Inferior parietal cortex (tissue), 1 donor: Measurements from ENCODE around the gene PCMTD2.

Source experiments
- DNase-seq: peaks from one replicate; pipeline ENCODE4 v3.0.0-alpha.2; 2016; ENCODE audit errors: extremely low spot score

PCMTD2 gene

GRCh38 chr20:64238851-64239387 lies 16.6 kb upstream of the PCMTD2 start:
- no peak for DNase-seq

GRCh38 chr20:64239449-64240242 lies 15.9 kb upstream of the PCMTD2 start:
- DNase-seq, result no peak

GRCh38 chr20:64240243-64241015 lies 15.1 kb upstream of the PCMTD2 start:
- no peak for DNase-seq

- DNase-seq, result no peak
Observed at GRCh38 chr20:64241061-64241460, 14.5 kb upstream of the PCMTD2 start.

GRCh38 chr20:64242003-64242796 lies 13.3 kb upstream of the PCMTD2 start:
- no peak for DNase-seq

GRCh38 chr20:64242797-64243475 lies 12.6 kb upstream of the PCMTD2 start:
- no peak for DNase-seq

- no peak for DNase-seq
Observed at GRCh38 chr20:64244281-64244805, 11.2 kb upstream of the PCMTD2 start.

- no peak for DNase-seq
Observed at GRCh38 chr20:64244870-64245603, 10.5 kb upstream of the PCMTD2 start.

- DNase-seq, result no peak
Observed at GRCh38 chr20:64245746-64246595, 9.6 kb upstream of the PCMTD2 start.

GRCh38 chr20:64246616-64247306 lies 8.8 kb upstream of the PCMTD2 start:
- no peak for DNase-seq

GRCh38 chr20:64247307-64247618 lies 8.3 kb upstream of the PCMTD2 start:
- no peak for DNase-seq

GRCh38 chr20:64247970-64248841 lies 7.3 kb upstream of the PCMTD2 start:
- no peak for DNase-seq

GRCh38 chr20:64250027-64250426 lies 5.5 kb upstream of the PCMTD2 start:
- DNase-seq, result no peak

- DNase-seq, result no peak
Observed at GRCh38 chr20:64253000-64253383, 2.6 kb upstream of the PCMTD2 start.

GRCh38 chr20:64253443-64253842 lies 2.1 kb upstream of the PCMTD2 start:
- DNase-seq, result no peak

- DNase-seq, result no peak
Observed at GRCh38 chr20:64254156-64254555, 1.4 kb upstream of the PCMTD2 start.

GRCh38 chr20:64254571-64255360 lies 782 bp upstream of the PCMTD2 start:
- no peak for DNase-seq
